Endometrium (tissue), 2 donors: ENCODE results near the gene TMED1.
"Not testable (repeated sequence)": the region's sequence is repeated elsewhere in the genome, so short reads cannot be mapped to it uniquely, and the experiment has no call there.

Source experiments
- FAIRE-seq: peaks from 2 replicates; lab custom pipeline; 2012; peaks lifted over from hg19 to GRCh38; lab: Jason Lieb, UNC
- donor health status: control.
- donor health status: control.

Gene TMED1

DNA sequence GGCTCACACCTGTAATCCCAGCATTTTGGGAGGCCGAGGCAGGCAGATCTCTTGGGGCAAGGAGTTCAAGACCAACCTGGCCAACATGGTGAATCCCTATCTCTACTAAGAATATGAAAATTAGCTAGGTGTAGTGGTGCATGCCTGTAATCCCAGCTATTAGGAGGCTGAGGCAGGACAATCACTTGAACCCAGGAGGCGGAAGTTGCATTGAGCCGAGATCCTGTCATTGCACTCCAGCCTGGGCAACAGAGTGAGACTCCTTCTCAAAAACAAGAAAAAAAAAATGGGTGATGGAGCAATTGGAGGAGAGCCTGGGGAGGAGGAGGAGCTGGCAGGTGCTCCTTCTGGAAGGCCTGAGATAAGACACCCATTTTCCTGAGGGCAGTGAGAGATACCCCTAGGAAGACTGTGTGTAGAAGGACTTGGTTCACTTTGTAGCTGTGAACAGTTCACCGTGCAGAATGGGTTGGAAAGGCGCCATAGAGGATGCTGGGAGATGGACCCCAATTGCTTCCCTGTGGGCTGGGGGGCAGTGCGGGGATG is 26.6 kb upstream of the TMED1 start:
- no peak for FAIRE-seq

DNA sequence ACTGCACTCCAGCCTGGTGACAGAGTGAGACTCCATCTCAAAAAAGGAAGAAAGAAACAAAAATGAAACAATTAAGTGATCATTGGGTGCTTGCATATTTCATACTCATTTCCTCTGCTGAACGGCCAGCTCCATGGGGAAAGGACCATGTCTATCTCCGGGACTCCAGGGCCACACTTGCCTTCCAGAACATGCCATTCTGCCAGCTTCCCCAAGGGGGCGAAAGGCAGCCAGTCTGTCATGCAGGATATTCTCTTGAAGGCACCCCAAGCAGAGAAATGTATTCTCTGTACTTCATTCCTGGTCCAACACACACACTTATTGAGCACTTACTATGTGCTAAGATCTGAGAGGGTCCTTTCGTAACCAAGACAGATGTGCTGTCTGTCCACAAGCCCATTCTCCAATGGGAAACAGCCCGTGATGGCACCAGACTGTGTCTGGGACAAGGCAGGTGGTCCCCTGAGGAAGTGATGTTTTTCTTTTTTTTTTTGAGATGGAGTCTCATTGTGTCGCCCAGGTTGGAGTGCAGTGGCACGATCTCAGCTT is 25.2 kb upstream of the TMED1 start:
- FAIRE-seq = no peak

DNA sequence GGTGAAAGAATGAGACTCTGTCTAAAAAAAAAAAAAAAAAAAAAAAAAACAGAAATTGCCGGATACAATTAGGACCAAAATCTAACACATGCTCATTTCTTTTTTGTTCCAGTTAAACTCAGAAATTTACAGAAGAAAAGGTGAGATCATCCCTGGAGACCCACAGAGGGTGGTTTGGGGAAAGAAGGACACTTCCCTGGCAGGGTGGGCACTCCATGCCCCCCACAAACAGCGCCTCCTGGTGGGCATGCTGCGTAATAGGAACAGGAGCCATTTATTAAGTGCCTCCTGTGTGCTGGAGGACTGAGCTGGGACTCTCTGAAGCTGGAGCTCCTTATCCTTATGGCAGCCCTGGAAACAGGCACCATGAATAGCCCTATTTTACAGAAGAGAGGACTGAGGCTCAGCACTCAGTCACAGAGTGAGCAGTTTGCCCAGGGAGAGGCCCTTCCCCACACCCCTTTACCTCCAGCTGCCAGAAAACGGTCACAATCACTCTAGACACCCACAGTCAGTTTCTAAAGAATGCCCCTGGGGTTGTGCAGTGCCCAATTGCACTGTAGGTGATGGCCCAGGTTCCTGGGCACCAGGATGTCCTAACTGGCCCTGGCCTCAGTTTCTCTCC is 22.3 kb upstream of the TMED1 start:
- FAIRE-seq = no peak

DNA sequence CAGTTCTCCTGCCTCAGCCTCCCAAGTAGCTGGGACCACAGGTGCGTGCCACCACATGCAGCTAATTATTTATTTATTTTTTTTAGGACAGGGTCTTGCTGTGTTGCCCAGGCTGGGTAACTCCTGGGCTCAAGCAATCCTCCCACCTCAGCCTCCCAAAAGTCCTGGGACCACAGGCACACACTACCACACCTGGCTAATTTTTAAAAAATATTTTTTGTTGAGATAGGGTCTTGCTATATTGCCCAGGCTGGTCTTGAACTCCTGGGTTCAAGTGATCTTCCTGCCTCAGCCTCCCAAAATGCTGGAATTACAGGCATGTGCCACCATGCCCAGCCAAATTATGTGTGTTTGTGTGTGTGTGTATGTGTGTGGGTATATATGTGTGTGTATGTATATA is 20.9 kb upstream of the TMED1 start:
- not testable (repeated sequence) for FAIRE-seq

DNA sequence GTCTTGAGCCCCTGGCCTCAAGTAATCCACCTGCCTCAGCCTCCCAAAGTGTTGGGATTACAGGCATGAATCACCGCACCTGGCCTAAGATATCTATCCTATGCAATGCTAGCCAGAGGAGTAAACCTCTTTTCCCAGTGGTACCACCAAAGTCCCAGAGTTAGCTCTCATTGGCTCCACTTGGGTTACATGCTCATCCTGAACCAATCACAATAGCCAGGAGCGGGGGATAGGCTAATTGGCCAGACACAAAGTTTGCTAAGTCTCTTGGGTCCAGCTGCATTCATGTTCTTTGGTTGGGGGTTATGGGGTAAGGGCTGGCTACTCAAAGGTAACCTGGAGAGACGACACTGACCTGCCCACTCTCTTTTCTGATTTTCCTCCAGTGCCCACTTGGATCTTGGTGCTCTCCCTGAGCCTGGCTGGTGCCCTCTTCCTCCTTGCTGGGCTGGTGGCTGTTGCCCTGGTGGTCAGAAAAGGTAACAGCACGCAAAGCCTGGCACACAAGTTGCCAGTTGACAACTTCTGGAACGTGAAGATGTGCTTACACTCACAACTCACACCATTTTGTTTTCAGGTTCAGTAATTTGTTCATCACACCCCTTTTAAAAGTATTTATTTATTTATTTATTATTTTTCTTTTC is 20.0 kb upstream of the TMED1 start:
- FAIRE-seq = no peak

DNA sequence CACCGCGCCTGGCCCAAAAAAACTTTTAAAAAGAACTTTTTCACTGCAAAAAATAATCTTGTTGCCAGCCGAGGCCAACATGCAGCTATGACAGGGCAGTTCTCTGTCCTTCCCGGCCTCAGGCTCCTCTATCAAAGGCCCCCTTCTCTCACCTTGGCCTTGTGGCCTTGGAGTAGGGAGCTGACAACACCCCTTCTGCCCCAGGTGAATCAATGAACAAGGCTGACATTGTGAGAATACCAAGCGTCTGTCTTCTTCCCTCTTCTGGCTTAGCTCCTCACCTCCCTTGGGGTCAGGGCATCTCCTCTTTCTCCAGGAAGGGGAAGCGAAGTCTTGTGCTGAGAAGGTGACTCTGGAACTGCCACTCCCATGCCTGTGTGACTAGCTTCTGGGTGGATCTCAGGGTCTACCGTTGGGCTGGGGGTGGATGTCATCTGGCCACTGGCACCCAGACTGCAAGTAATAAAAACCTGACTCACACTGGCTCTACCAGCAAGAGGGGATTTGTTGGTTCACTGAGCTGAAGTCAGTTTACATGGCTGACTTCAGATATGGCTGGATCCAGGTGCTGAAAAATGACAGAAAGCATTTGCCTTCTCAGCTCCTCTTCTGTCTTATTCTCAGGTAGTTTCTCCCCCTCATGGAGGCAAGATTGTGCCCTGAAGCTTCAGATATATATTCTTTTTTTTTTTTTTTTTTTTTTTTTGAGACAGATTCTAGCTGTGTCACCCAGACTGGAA is 18.5 kb upstream of the TMED1 start:
- FAIRE-seq = no peak

DNA sequence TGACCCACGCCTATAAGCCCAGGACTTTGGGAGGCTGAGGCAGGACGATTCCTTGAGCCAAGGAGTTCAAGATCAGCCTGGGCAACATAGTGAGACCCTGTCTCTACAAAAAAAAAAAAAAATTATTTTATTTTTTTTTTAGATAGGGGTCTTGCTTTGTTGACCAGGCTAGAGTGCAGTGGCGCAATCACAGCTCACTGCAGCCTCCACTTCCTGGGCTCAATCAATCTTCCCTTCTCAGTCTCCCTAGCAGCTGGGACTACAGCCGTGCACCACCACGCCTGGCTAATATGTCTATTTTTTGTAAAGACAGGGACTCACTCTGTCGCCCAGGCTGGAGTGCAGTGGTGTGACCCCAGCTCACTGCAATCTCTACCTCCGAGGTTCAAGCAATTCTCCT is 16.9 kb upstream of the TMED1 start:
- FAIRE-seq = no peak

DNA sequence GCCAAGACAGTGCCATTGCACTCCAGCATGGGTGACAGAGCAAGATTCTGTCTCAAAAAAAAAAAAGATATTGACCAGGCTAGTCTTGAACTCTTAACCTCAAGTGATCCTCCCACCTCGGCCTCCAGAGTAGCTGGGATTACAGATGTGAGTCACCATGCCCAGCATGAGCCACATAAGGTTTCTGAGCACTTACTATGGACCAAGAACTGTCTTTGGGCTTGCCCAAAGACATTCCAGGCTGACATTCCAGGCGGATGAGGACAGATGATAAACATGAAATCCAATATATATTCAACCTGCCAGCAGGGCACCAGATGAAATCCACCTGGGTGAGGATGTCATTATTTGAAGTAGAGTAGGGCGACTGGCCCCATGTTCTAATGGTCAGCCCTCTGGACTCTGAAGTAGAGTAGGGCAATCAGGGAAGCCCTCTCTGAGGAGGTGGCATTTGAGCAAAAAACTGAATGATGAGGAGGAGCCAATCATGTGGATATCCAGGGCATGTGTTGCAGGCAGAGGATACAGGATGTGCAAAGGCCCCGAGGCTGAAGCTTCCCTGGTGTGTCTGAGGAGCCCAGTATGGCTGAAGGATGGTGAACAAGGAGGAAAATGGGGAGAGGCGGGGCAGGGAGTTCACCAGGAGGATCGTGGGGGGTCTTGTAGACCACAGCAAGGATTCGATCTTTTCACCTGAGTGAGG is 16.2 kb upstream of the TMED1 start:
- no peak for FAIRE-seq

DNA sequence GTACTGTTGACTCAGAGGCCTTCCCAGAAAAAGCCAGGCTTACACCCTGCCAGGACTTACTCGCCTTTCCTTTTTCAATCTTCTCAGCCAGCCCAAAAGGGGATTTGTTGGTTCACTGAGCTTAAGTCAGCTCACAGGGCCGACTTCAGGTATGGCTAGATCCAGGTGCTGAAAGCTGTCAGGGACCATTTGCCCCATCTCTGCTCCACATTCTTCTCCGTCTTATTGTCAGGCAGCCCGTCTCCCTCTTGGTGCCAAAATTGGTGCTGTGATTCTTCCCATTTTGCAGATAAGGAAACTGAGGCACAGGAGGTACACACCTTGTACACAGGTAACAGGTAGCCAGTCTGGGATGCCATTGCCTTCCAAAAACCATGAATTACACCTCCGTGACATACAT is 14.6 kb upstream of the TMED1 start:
- FAIRE-seq = no peak

DNA sequence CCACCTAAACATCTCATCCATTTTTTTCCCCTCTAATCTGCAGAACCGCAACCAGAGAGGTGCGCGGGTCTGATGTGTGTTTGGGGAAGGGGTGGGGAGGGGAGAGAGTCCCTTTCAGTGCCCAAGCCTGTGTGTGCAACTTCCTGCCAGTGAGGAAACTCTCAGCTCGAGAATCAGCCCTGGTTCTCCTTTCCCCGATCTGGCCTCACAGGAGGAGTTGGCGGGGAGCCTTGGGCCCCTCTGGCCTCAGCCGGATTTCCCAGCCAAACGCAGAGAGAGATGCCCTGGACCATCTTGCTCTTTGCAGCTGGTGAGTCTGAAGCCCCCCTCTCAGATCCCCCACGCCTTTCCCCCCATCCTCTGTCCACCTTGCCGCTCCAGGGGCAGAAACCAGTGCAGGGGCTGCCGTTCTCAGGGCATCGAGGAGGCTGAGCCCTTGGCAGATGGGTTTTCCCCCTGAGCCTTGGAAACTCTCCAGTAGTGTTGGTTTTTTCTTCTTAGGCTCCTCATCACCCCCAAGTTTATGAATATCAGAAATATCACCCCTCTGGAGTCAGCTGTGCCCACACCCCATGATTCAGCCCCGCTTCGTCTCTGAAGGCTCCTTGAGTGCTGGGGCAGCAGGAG is 12.3 kb upstream of the TMED1 start, which contains the start of gene C19orf38:
C19orf38 (plus strand) TSS at position 186 of the 627 bp plus-strand sequence; CDS start at position 280, 94 bp downstream.
- FAIRE-seq = no peak

DNA sequence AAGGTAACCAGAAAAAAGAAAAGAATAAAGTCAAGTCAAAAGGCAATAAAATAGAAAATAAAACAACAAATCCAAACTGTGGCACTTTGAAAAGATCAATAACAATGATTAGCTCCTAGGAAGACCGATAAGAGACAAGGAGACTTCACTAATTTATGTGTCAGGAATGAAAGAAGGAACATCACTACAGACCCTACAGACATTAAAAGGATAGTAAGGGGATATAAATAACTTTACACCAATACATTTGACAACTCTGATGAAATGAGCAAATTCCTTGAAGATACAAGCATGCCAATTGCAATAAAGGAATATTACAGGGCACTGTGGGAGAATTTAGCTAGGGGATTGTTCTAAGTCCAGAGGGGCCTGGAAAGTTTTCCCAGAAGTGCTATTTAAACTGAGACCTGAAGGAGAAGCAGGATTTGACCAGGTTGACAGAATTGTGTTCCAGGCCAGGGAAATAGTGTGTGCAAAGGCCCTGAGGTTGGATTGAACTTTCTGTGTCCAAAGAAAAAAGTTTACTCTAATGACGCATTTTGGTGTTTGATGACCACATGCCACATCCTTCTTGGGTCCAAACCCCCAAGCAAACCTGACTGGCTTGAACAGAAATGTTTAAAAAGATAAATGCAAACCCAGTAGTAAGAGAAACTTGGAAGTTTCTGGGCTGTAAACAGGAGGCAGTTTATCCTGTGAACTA is 10.6 kb upstream of the TMED1 start:
- FAIRE-seq = no peak

DNA sequence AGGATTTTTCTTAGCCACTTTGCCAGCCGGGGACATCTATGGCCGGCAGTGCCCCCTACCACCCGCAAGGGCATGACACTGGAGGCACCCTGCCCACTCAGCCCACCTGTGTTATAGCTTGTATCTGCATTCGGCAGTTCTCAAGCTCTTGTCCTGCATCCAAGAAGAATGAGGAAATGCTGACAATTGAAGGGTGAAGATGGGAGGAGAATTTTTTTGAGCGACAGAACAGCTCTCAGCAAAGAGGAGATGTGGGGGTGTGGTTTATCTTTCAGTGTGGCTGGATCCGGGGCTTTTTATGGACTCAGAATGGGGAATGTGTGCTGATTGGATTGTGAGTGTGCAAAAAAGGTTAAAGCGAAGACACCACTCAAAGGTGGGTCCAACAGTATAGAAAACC is 6.8 kb upstream of the TMED1 start:
- no peak for FAIRE-seq

DNA sequence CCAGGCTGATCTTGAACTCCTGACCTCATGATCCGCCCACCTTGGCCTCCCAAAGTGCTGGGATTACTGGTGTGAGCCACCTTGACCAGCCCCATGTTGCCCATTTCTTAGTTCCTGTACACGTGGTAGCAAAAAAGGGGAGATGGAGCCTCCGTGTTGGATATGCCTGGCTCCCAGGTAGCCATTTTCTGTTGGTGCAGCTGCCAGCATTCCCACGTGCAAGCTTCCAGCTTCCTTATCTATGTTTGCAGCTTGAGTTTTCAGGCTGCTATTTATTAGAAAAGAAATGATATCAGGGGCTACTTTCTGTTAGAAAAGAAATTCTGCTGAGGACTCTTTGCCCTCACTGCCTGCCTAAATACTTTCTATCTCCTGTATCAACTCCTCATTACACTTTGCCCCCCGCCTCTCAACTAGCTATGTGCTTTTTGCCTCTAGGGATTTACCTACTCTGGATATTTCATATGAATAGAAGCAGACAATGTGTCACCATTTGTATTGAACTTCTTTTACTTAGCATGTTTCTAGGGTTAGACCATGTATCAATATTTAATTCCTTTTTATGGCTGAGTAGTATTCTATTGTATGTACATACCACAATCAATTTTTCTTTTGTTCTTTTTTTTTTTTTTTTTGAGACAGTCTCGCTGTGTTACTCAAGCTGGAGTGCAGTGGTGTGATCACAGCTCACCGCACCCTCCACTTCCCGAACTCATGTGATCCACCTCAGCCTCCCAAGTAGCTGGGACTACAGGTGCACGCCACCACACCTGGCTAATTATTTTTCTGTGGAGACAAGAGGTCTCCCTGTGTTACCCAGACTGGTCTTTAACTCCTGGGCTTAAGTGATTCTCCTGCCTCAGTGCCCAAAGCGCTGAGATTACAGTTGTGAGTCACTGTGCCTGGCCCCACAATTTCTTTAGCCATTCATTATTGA is 3.4 kb upstream of the TMED1 start:
- FAIRE-seq = no peak

DNA sequence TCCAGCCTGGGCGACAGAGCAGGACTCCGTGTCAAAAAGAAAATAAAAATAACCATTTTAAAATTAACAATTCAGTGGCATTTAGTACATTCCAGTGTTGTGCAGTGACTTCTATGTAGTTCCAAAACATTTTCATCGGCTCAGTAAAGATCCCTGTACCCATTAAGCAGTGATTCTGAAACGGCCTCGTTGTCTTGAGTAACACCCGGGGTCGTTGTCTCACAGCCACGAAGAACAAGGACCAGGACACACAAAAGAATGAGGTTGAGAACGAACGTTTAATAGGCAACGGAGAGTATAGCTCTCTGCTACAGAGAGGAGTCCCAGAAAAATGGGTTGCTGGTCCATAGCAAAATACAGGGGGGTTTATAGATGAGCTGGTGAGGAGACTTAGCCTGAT is 2.4 kb upstream of the TMED1 start:
- FAIRE-seq = no peak

DNA sequence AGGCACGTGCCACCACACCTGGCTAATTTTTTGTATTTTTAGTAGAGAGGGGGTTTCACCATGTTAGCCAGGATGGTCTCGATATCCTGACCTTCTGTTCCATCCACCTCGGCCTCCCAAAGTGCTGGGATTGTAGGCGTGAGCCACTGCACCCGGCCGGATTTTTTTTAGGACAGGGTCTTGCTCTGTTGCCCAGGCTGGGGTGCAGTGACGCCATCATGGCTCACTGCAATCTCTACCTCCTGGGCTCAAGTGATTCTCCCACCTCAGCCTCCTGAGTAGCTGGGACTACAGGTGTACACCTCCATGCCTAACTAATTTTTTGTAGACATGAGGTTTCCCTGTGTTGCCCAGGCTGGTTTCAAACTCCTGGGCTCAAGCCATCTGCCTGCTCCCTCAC is 1.6 kb upstream of the TMED1 start:
- FAIRE-seq = not testable (repeated sequence)

DNA sequence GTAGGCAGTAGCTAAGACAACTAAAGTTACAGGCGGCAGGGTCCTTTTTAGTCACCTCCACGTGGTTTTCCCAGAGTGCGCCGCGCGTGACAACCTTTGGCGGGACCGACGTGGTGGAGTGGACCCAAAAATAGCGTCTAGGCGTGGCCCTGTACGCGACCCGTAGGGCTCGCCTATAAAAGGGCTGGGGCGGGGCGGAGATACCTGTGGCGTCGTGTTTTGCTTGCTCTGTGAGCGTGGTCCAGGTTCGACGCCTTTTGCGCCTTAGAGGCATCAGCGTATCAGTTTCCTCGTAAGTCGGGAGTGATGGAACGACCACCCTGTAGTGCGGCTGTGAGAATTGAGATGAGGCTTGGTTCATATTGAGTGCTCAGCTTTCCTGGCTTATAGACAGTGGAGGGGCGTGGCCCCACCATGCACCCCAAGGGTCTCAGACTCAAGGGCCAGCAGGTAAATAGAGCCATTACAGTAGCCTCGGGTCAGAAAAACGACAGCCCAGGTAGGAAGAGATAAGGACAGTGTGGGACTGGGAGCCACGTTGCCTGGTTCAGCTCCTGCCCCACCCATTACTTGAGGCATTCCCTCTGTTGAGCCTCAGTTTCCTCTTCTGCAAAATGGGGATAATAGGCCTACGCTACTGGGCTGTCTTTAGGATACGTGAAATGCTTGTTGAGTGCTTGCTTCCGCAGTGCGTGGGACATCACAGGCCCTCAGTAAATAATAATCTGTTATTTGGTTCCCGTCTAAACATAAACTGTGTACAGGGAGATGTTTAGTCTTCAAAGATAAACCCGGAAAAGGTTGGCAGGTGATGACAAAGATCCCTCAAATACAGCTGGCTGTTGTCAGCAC is 693 bp upstream of the TMED1 start:
- FAIRE-seq = no peak

DNA sequence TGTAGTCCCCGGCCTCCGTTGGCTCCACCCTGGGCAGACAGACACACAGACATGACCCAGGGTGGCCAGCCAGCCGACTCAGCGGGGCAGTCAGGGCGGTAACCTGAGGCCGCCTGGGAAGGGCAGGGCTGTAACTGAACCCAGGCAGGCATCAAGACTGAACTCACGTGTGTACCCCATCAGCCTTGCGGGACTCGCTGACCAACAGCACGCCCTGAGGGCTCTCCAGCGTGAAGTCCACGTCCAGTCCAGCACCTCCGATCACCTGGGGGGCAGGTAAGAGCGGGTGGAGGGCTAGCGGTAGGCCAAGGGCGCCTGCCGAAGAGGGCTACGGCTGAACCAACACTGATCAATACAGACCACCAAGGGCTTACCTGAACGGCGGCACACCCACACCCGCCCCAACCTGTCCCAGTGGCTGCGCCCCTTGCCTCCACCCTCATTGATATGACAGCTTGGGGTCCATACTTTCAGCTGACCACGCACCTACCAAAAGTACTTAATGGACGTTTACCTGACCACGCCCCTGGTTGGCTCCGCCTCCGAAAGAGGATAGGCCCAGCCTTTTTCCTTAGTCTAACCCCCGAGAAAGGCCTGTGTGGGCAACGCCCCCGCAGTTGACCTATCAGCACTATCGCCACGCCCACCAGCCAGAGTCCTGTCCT is 791 bp downstream of the TMED1 start:
- FAIRE-seq = no peak

DNA sequence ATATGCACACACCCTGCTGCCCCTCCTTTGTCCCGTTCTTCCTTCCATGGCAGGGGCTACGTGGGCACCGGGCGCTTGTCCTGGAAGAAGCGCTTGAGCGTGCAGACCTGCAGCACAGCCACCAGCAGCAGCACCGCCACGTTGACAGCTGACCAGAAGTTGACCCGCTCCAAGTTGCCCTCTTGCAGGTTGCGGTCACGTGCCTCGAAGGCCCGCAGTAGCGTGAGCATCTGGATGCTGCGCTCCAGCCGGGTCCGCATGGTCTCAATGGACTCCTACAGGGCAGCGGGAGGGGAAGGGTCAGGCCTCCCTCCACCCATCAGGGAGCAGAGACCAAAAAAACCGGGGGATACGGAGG is 3.1 kb downstream of the TMED1 start:
- FAIRE-seq = no peak
